ENCODE measurements around the gene TMEM236.
"Not testable (repeated sequence)": the region's sequence is repeated elsewhere in the genome, so short reads cannot be mapped to it uniquely, and the experiment has no call there.

- TF ChIP-seq, protein P1, sequence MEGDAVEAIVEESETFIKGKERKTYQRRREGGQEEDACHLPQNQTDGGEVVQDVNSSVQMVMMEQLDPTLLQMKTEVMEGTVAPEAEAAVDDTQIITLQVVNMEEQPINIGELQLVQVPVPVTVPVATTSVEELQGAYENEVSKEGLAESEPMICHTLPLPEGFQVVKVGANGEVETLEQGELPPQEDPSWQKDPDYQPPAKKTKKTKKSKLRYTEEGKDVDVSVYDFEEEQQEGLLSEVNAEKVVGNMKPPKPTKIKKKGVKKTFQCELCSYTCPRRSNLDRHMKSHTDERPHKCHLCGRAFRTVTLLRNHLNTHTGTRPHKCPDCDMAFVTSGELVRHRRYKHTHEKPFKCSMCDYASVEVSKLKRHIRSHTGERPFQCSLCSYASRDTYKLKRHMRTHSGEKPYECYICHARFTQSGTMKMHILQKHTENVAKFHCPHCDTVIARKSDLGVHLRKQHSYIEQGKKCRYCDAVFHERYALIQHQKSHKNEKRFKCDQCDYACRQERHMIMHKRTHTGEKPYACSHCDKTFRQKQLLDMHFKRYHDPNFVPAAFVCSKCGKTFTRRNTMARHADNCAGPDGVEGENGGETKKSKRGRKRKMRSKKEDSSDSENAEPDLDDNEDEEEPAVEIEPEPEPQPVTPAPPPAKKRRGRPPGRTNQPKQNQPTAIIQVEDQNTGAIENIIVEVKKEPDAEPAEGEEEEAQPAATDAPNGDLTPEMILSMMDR (IDR thresholded peaks at IDR 0.05; ENCODE audit: low read depth, low read length) = not testable (repeated sequence)
- TF ChIP-seq POLR2A (IDR thresholded peaks at IDR 0.05; ENCODE audit: extremely low read depth, insufficient read length) = not testable (repeated sequence)
- TF ChIP-seq, protein P2, sequence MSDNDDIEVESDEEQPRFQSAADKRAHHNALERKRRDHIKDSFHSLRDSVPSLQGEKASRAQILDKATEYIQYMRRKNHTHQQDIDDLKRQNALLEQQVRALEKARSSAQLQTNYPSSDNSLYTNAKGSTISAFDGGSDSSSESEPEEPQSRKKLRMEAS (IDR thresholded peaks at IDR 0.05; ENCODE audit: low read depth, low read length) = not testable (repeated sequence)
Measured at GRCh38 chr10:17722317-17723014, 29.5 kb upstream of the TMEM236 start.

Measured in NB4 (cell line).